HuH-7.5 (cell line): ENCODE measurements around the gene CLEC10A.
A peak's percentile ranks its signal among the peaks of the same experiment; 100 is the strongest.

Experiments
- DNase-seq: peaks from one replicate; pipeline ENCODE4 v3.0.0; 2011; ENCODE audit warnings: low spot score

Gene CLEC10A

GRCh38 chr17:7038025-7038862, 41.8 kb downstream of the CLEC10A start:
- no peak for DNase-seq

GRCh38 chr17:7035591-7036368, 44.3 kb downstream of the CLEC10A start, which contains the start of gene SLC16A13:
SLC16A13 (plus strand) TSS chr17:7036015; CDS start chr17:7036383, 368 bp downstream.
- DNase-seq: peak; percentile 98

- no peak for DNase-seq
Observed at GRCh38 chr17:7034955-7035590, 45.0 kb downstream of the CLEC10A start.

GRCh38 chr17:7029659-7030058, 50.4 kb downstream of the CLEC10A start:
- DNase-seq: no peak

- no peak for DNase-seq
Observed at GRCh38 chr17:7029096-7029495, 51.0 kb downstream of the CLEC10A start.

GRCh38 chr17:7027335-7027734, 52.7 kb downstream of the CLEC10A start:
- no peak for DNase-seq

- no peak for DNase-seq
Observed at GRCh38 chr17:7026471-7027115, 53.5 kb downstream of the CLEC10A start.

GRCh38 chr17:7025245-7025644, 54.8 kb downstream of the CLEC10A start:
- no peak for DNase-seq
